Endothelial cell of umbilical vein (primary cell): ENCODE measurements around the gene CD164L2. TPM values are rescaled to one million over a fixed set of nuclear protein-coding genes. Genes with fewer than 3 reads are reported as not detected.

ENCODE experiments used
- BruUV-seq: library from RNA; stranded (reverse); fragments of 400-500 nt; replicated peaks from 2 replicates; lab custom pipeline; 2021; lab: Mats Ljungman, UMichigan
- CTCF ChIA-PET: fragments of 300-600, 350-600 bp; sonication (Branson Sonifier 250); formaldehyde crosslinking; loops from one replicate; lab custom pipeline; 2021; ENCODE audit warnings: antibody characterized with exemption, inconsistent platforms; lab: Charles Lee
- POLR2A ChIA-PET: fragments of 300-600, 350-600 bp; sonication (Branson Sonifier 250); formaldehyde crosslinking; loops from one replicate; lab custom pipeline; 2021; ENCODE audit warnings: antibody characterized with exemption, inconsistent platforms; lab: Charles Lee
- DNase-seq: peaks from one replicate; pipeline ENCODE4 v3.0.0-alpha.2; 2011; ENCODE audit warnings: low read depth, low spot score
- FAIRE-seq: peaks from 2 replicates; lab custom pipeline; 2011; peaks lifted over from hg19 to GRCh38; lab: Jason Lieb, UNC
- H2AFZ ChIP-seq: 2 replicates; pipeline ENCODE4 v1.6.0; 2012; ENCODE audit warnings: low read depth, low read length, control low read depth, inconsistent platforms
- H3K27ac ChIP-seq: 2 replicates; pipeline ENCODE4 v1.5.1; 2011; ENCODE audit warnings: low read depth, mild to moderate bottlenecking, control low read depth, low read length, moderate library complexity; ENCODE audit not compliant: insufficient read depth
- H3K27me3 ChIP-seq, 2 experiments: 2 replicates each; pipeline versions ENCODE4 v1.6.0 to v1.6.1; 2011; ENCODE audit warnings: low read length in 2 of 2, mixed read lengths in 1 of 2; ENCODE audit not compliant: control insufficient read depth in 2 of 2, insufficient read depth in 2 of 2
- H3K36me3 ChIP-seq, 2 experiments: 2 replicates in 1 of 2; 3 replicates in 1 of 2; pipeline ENCODE4 v1.5.1; 2011; ENCODE audit warnings: low read length in 2 of 2, mild to moderate bottlenecking in 1 of 2, moderate library complexity in 1 of 2; ENCODE audit not compliant: control insufficient read depth in 2 of 2, insufficient read depth in 2 of 2; ENCODE audit errors: extremely low read depth in 1 of 2
- H3K4me1 ChIP-seq: 3 replicates; pipeline ENCODE4 v1.5.1; 2011; ENCODE audit warnings: mild to moderate bottlenecking, low read length; ENCODE audit not compliant: control insufficient read depth, insufficient read depth; ENCODE audit errors: extremely low read depth
- H3K4me2 ChIP-seq: 2 replicates; pipeline ENCODE4 v1.6.1; 2011; ENCODE audit warnings: low read length, control low read depth, mixed read lengths; ENCODE audit not compliant: insufficient read depth
- H3K4me3 ChIP-seq, 3 experiments: fragments of 200-600 bp in 1 of 3; sonication (generic), shearing (Covaris generic) in 1 of 3; replicated peaks in 1 of 3; 2 replicates each; pipeline ENCODE4 v1.5.1; 2011 to 2016; ENCODE audit warnings: control low read depth in 3 of 3, low read length in 3 of 3, mild to moderate bottlenecking in 2 of 3, inconsistent platforms in 1 of 3, low read depth in 1 of 3, moderate library complexity in 1 of 3; ENCODE audit not compliant: insufficient read depth in 1 of 3
- H3K79me2 ChIP-seq: 2 replicates; pipeline ENCODE4 v1.6.0; 2012; ENCODE audit warnings: low read length, inconsistent platforms; ENCODE audit not compliant: control insufficient read depth, insufficient read depth
- H3K9ac ChIP-seq: replicated peaks from 2 replicates; pipeline ENCODE3; 2011; ENCODE audit warnings: low read length, control low read depth; ENCODE audit not compliant: insufficient read depth; ENCODE audit errors: extremely low read depth
- H3K9me1 ChIP-seq: replicated peaks from 3 replicates; pipeline ENCODE4 v1.6.0; 2011; ENCODE audit warnings: mild to moderate bottlenecking, low read length; ENCODE audit not compliant: control insufficient read depth, insufficient read depth; ENCODE audit errors: extremely low read depth
- H3K9me3 ChIP-seq: replicated peaks from 2 replicates; pipeline ENCODE4 v1.5.1; 2012; ENCODE audit warnings: low read length, inconsistent platforms; ENCODE audit not compliant: control insufficient read depth, insufficient read depth
- H4K20me1 ChIP-seq: replicated peaks from 2 replicates; pipeline ENCODE3; 2011; ENCODE audit warnings: mild to moderate bottlenecking, low read length; ENCODE audit not compliant: control insufficient read depth, insufficient read depth; ENCODE audit errors: extremely low read depth
- EZH2 ChIP-seq: IDR thresholded peaks from 2 replicates; pipeline ENCODE4 v1.6.1; 2012; ENCODE audit warnings: borderline replicate concordance, low read depth, mild to moderate bottlenecking, moderate library complexity, low read length, inconsistent platforms; ENCODE audit not compliant: severe bottlenecking
- FOS ChIP-seq: IDR thresholded peaks from 2 replicates; pipeline ENCODE4 v1.6.1; 2011; ENCODE audit warnings: mild to moderate bottlenecking, low read length, moderate library complexity, borderline replicate concordance; ENCODE audit not compliant: insufficient read depth
- GATA2 ChIP-seq: IDR thresholded peaks from 2 replicates; pipeline ENCODE4 v1.7.0; 2011; ENCODE audit warnings: low read depth, mild to moderate bottlenecking, moderate library complexity, mixed read lengths, low read length; ENCODE audit not compliant: insufficient read length, insufficient read depth
- JUN ChIP-seq: IDR thresholded peaks from 2 replicates; pipeline ENCODE4 v1.6.1; 2011; ENCODE audit warnings: borderline replicate concordance, low read depth; ENCODE audit not compliant: insufficient read length, insufficient read depth
- MYC ChIP-seq: IDR thresholded peaks from one replicate; pipeline ENCODE4 v1.6.1; 2011; ENCODE audit warnings: mild to moderate bottlenecking, low read depth, low read length
- POLR2A ChIP-seq: IDR thresholded peaks from 2 replicates; pipeline ENCODE4 v1.6.1; 2012; ENCODE audit warnings: low read depth, mild to moderate bottlenecking, control low read depth, low read length
- POLR2AphosphoS5 ChIP-seq: IDR thresholded peaks from 2 replicates; pipeline ENCODE4 v1.6.1; 2012; ENCODE audit warnings: low read depth, mild to moderate bottlenecking, control low read depth, low read length, moderate library complexity; ENCODE audit not compliant: insufficient read depth
- dilution Hi-C: fragments of 300-500 bp; cut with MboI; formaldehyde crosslinking; loops from one replicate; pipeline ENCODE4 v1.15.0; 2019; ENCODE audit warnings: low sequenced_read_pairs; ENCODE audit not compliant: extremely low pct_ligation_motif_present
- intact Hi-C: fragments of 100-400 bp; cut with micrococcal nuclease; formaldehyde crosslinking; loops from one replicate; pipeline ENCODE4 v1.10.0; 2022
- polyA plus RNA-seq, 4 experiments: library from polyadenylated mRNA; depleted of rRNA in 3 of 4; stranded (reverse) in 3 of 4; unstranded in 1 of 4; fragments of >200 nt; gene quantifications; 2 replicates each; pipeline versions ENCODE4 v1.2.1 to v1.2.3, GENCODE V29; 2011 to 2012; ENCODE audit warnings: missing spikeins in 1 of 4
- total RNA-seq: library from RNA; stranded (reverse); gene quantifications from 2 replicates; pipeline ENCODE4 v1.2.3, GENCODE V29; 2021
- TF ChIP-seq, protein P1 (sequence below): IDR thresholded peaks from 2 replicates; pipeline ENCODE4 v1.6.1; 2011; ENCODE audit not compliant: insufficient read depth, insufficient read length
- TF ChIP-seq, protein P2 (sequence below), 2 donors: IDR thresholded peaks; 1 replicate in 1 of 2; 2 replicates in 1 of 2; pipeline ENCODE4 v1.5.1; 2011; ENCODE audit warnings: low read length in 2 of 2, mild to moderate bottlenecking in 2 of 2, moderate library complexity in 2 of 2, control low read depth in 1 of 2, inconsistent platforms in 1 of 2, low read depth in 1 of 2; ENCODE audit not compliant: insufficient read depth in 1 of 2; ENCODE audit errors: extremely low read depth in 1 of 2

The CD164L2 gene
- total and polyA plus RNA-seq, 2 donors (not counting 3 experiments of a cell fraction or from before 2014, with no cell fraction given), result not detected

DNA sequence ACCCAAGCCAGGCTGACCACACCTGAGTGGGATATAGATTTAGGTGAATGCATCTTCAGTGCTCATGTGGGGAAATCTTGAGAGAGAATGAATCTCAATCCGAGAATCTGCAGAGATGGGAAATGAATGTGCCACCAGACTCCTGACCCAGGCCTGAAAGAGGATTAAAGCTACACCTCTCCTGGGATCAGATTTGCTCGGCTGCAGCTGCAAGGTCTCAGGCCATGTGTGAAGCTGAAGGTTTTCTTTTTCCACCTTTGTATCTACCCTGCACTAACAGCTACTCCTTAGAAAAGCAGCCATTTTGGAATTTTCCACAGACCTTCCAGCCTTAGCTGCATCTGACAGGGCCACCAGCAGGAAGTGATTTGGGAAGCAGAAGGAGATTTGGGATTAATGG is 27.6 kb upstream of the CD164L2 start:
- H4K20me1 ChIP-seq, result no peaks in the 10 kb centered on the region
- TF ChIP-seq JUN (no peak), POLR2A (no peak), POLR2AphosphoS5 (no peak), EZH2 (no peak), GATA2 (no peak), MYC (no peak), FOS (no peak)
- TF ChIP-seq, protein P1, sequence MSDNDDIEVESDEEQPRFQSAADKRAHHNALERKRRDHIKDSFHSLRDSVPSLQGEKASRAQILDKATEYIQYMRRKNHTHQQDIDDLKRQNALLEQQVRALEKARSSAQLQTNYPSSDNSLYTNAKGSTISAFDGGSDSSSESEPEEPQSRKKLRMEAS, result no peak
- TF ChIP-seq, protein P2, sequence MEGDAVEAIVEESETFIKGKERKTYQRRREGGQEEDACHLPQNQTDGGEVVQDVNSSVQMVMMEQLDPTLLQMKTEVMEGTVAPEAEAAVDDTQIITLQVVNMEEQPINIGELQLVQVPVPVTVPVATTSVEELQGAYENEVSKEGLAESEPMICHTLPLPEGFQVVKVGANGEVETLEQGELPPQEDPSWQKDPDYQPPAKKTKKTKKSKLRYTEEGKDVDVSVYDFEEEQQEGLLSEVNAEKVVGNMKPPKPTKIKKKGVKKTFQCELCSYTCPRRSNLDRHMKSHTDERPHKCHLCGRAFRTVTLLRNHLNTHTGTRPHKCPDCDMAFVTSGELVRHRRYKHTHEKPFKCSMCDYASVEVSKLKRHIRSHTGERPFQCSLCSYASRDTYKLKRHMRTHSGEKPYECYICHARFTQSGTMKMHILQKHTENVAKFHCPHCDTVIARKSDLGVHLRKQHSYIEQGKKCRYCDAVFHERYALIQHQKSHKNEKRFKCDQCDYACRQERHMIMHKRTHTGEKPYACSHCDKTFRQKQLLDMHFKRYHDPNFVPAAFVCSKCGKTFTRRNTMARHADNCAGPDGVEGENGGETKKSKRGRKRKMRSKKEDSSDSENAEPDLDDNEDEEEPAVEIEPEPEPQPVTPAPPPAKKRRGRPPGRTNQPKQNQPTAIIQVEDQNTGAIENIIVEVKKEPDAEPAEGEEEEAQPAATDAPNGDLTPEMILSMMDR (IDR thresholded peaks at IDR 0.05; ENCODE audit: extremely low read depth in 1 of 2, insufficient read depth in 1 of 2, low read depth in 1 of 2, low read length in 2 of 2), result no peak
- DNase-seq, result no peak
- no peak for FAIRE-seq
- H3K79me2 ChIP-seq, result no peaks in the 10 kb centered on the region
- dilution Hi-C loops, result loop anchor here (25.0 kb wide), 1 partner anchor 177 kb away; no protein-coding TSS in a partner anchor
- ChIA-PET POLR2A (no interaction called here), CTCF (interaction anchor here (1.0 to 1.2 kb wide), 3 partner anchors 15 to 196 kb away, joined by 3 to 6 read pairs (median 3); no protein-coding TSS in a partner anchor)
- no peaks in the 10 kb centered on the region for H3K27me3 ChIP-seq
- no peak overlapping the region for H3K4me3 ChIP-seq
- no peaks in the 10 kb centered on the region for H3K4me1 ChIP-seq
- intact Hi-C loops, result no loop called here
- no peak overlapping the region for H3K4me2 ChIP-seq
- BruUV-seq, result no TSS peak
- no peak overlapping the region for H3K27ac ChIP-seq
- H3K36me3 ChIP-seq, result peaks cover 54 to 72% of the 10 kb centered on the region in 2 experiments
- H2AFZ ChIP-seq, result no peak overlapping the region
- no peaks in the 10 kb centered on the region for H3K9me3 ChIP-seq
- H3K9me1 ChIP-seq, result no peaks in the 10 kb centered on the region
- no peak overlapping the region for H3K9ac ChIP-seq
